Measurements from ENCODE around the gene XIRP1.

Gene XIRP1

DNA sequence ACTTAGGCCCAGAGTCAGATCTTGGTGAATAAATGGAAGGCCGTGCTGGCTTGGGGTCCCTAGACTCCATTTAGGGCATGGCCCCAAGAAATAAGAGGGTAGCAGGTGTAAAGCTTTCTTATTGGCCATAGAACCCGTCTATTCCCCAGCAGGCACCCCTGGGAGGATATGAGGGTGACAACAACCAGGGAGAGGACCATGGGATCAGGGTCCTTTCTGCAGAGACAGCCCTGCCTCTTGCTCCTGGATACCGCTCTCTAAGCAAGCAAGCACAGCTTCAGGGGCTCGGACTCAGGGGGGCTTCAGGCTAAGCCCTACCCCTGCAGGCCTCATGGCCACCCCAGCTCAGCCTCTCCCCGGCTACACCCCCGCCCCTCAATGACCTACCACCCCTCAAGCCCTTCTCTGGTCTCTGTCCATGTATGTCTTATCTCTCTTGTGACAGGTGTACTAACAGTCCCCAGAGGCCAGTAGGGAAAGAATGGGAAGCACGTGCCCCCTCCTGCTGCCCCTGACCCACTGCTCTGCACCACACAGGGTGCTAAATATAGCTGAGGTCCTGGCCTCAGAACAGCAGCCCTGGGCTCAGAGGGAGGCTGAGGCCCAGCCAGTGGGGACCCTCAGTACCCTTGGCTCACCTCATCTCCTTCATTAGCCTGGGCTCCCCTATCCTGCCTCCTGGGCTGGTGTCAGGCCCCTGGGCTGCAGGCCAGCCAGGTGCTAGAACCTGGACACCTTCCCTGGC is 1.9 kb downstream of the XIRP1 start:
- Histone ChIP-seq H3K36me3 (replicated peaks) (no peaks in the 10 kb centered on the region), H3K4me3 (ENCODE audit: low read depth, low read length) (no peak overlapping the region), H3K27ac (no peak overlapping the region), H3K27me3 (replicated peaks) (no peaks in the 10 kb centered on the region)
- in situ Hi-C loops (cut with HindIII; ENCODE audit: low pct_ligation_motif_present, low sequenced_read_pairs) = no loop called here
- TF ChIP-seq, protein P1, sequence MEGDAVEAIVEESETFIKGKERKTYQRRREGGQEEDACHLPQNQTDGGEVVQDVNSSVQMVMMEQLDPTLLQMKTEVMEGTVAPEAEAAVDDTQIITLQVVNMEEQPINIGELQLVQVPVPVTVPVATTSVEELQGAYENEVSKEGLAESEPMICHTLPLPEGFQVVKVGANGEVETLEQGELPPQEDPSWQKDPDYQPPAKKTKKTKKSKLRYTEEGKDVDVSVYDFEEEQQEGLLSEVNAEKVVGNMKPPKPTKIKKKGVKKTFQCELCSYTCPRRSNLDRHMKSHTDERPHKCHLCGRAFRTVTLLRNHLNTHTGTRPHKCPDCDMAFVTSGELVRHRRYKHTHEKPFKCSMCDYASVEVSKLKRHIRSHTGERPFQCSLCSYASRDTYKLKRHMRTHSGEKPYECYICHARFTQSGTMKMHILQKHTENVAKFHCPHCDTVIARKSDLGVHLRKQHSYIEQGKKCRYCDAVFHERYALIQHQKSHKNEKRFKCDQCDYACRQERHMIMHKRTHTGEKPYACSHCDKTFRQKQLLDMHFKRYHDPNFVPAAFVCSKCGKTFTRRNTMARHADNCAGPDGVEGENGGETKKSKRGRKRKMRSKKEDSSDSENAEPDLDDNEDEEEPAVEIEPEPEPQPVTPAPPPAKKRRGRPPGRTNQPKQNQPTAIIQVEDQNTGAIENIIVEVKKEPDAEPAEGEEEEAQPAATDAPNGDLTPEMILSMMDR (IDR thresholded peaks at IDR 0.05; ENCODE audit: low read depth, low read length, missing control alignments) = no peak
- no peak for DNase-seq

DNA sequence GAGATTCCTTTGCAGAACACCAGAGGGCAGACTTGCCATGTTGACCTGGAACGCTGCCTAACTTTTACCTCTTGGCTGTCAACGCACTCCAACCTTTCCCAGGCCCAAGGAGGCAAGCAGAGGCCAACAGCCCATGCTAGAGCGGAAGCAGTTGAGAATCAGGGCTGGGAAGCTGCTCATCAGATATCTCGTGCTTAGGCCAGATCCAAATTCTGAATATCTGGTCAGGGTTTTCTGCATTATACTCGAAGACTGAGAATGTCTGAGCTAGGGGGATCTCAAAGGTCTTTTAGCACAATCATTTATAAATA is 2.5 kb downstream of the XIRP1 start:
- peak; percentile 54 for DNase-seq
- in situ Hi-C loops (cut with HindIII; ENCODE audit: low pct_ligation_motif_present, low sequenced_read_pairs) = no loop called here
- no peaks in the 10 kb centered on the region for H3K27me3 ChIP-seq (replicated peaks)
- H3K4me3 ChIP-seq (ENCODE audit: low read depth, low read length) = no peak overlapping the region
- no peak overlapping the region for H3K27ac ChIP-seq
- no peaks in the 10 kb centered on the region for H3K36me3 ChIP-seq (replicated peaks)
- TF ChIP-seq, protein P1 (IDR thresholded peaks at IDR 0.05; ENCODE audit: low read depth, low read length, missing control alignments) = peak; percentile 87

DNA sequence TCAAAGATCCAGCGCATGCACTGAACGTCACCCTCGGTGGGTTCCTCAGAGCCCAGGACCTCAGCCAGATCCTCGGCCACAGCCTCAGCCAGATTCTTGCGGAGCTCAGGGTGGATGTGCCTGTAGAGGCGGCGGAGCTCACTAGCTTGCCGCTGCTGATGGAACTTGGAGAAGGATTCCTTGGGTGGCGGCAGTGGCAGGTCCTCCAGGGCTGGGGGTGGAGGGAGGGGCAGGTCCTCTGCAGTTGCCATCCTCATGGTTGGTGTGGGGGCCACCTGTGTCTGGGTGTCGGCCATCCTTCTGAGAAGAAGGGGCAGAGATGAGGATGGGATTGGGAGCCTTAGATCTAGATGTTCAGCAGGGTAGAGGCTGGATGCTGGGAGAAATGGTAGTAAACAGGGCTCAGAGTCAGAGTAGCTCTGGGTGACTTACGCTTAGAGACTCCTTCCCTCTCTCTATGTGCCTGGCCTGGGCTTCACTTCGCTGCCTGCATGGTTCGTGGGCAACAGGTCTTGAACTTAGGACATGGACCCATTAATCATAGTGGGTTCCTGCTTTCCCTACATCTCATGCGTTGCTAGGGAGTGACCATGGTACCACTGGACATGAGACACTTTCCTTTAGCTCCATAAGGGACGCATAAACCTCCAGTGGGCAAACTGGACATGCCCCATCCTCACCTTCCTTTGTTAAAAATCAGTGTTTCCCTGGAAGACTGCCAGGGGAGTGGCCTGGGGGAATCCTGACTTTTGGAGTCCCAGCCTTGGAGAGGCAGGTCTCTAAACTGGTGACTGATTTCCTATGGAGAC is 3.0 kb downstream of the XIRP1 start:
- TF ChIP-seq, protein P1 (IDR thresholded peaks at IDR 0.05; ENCODE audit: low read depth, low read length, missing control alignments) = no peak
- in situ Hi-C loops (cut with HindIII; ENCODE audit: low pct_ligation_motif_present, low sequenced_read_pairs) = no loop called here
- Histone ChIP-seq H3K4me3 (ENCODE audit: low read depth, low read length) (no peak overlapping the region), H3K27ac (no peak overlapping the region), H3K36me3 (replicated peaks) (no peaks in the 10 kb centered on the region), H3K27me3 (replicated peaks) (no peaks in the 10 kb centered on the region)
- DNase-seq = no peak

DNA sequence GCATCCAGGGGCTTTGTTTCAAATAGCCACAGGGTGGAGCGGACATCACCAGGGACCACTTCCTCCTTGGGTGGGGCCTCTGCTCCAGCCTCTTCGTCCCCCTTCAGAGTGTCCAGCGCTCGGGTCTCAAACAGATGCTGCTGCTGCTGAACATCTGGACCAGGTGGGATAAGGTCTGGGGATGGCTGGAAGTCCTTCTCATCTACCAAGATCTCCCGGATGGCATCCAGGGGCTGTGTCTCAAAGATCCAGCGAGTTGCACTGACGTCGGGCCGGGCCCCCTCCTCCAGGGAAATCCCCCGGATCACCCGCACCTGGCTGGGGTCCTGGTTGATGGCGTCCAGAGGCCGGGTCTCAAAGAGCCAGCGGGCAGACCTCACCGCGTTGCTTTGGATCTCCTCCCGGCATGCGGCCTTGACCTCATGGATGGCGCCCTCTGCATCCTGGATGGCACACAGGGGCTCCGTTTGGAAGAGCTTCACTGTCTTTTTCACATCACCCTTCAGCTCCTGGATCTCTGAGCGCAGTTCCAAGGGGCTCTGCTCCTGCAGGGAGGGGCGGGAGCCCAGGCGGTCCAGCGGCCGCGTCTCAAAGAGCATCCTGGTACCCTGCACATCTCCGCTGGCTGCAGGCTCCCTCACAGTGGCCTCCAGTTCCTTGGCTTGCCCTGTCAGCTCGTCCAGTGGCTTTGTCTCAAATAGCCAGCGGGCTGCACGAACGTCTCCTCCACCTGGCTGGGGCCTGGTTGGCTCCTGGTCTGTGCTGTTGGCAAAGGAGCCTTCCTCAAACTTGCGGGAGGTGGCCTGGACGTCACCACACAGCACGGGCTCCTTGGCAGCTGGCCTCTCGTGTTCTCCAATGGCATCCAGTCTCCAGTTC is 3.9 kb downstream of the XIRP1 start:
- in situ Hi-C loops (cut with HindIII; ENCODE audit: low pct_ligation_motif_present, low sequenced_read_pairs) = no loop called here
- no peak for DNase-seq
- TF ChIP-seq, protein P1 (IDR thresholded peaks at IDR 0.05; ENCODE audit: low read depth, low read length, missing control alignments) = no peak
- H3K36me3 ChIP-seq (replicated peaks) = no peaks in the 10 kb centered on the region
- H3K27me3 ChIP-seq (replicated peaks) = no peaks in the 10 kb centered on the region
- H3K4me3 ChIP-seq (ENCODE audit: low read depth, low read length) = no peak overlapping the region
- no peak overlapping the region for H3K27ac ChIP-seq

DNA sequence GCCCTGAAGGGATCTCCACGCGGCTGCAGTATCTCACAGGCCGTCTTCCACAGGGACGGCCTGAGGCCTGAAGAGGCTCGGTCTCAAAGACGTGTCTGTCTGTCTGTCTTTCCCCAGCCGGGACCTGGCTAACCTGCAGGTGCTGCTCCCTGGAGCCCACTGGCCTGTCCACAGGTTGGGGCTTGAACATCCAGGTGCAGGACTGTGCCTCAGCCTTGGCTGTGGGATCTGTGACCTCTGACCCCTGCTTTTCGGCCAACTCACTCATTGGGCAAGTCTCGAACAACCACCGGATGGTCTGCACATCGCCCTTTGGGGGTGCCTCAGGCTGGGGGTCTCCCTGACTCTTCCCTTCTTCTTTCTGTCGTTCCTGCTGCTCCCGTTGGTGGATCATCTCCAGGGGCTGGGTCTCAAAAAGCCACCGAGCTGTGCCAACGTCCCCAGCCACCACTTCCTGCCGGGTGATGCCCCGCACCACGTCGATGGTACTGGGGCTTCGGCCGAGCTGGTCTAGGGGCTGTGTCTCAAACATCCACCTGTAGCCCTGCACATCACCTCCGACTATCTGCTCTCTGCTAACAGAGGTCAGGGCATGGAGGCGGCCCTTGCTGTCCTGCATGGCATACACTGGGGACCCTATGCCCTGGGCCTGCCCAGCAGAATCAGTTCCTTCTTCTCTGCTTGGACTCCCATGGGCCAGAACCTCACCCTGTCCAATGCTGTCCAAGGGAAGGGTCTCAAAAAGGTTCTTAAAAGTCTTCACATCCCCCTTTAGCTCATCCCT is 4.8 kb downstream of the XIRP1 start:
- H3K36me3 ChIP-seq (replicated peaks) = no peaks in the 10 kb centered on the region
- in situ Hi-C loops (cut with HindIII; ENCODE audit: low pct_ligation_motif_present, low sequenced_read_pairs) = no loop called here

More for the DNA sequence above, 4.8 kb downstream of the XIRP1 start:
- Histone ChIP-seq H3K27me3 (replicated peaks) (no peaks in the 10 kb centered on the region), H3K27ac (no peak overlapping the region), H3K4me3 (ENCODE audit: low read depth, low read length) (no peak overlapping the region)
- no peak for DNase-seq
- TF ChIP-seq, protein P1 (IDR thresholded peaks at IDR 0.05; ENCODE audit: low read depth, low read length, missing control alignments) = no peak
